Calu3 (cell line): ENCODE data around the gene TNS1. TPM values are rescaled to one million over a fixed set of nuclear protein-coding genes. Genes with fewer than 3 reads are reported as not detected.
A peak's percentile ranks its signal among the peaks of the same experiment; 100 is the strongest.

Experiments
- BruUV-seq: library from RNA; stranded (reverse); fragments of 400-500 nt; replicated peaks from 2 replicates; lab custom pipeline; 2021; lab: Mats Ljungman, UMichigan
- CTCF ChIA-PET: fragments of 300-600 bp; sonication (Branson Sonifier 250); formaldehyde crosslinking; loops from one replicate; lab custom pipeline; 2022; ENCODE audit warnings: antibody characterized with exemption; lab: Charles Lee
- DNase-seq: peaks from one replicate; pipeline ENCODE4 v3.0.0; 2022
- H3K27ac Mint-ChIP-seq: one replicate; pipeline ENCODE4 v1.8.0; 2022; ENCODE audit warnings: mixed read lengths; ENCODE audit not compliant: unreplicated experiment
- H3K27me3 Mint-ChIP-seq: one replicate; pipeline ENCODE4 v1.8.0; 2022; ENCODE audit warnings: mixed read lengths; ENCODE audit not compliant: unreplicated experiment
- H3K36me3 Mint-ChIP-seq: one replicate; pipeline ENCODE4 v1.8.0; 2022; ENCODE audit warnings: mild to moderate bottlenecking, moderate library complexity, mixed read lengths; ENCODE audit not compliant: insufficient read depth, unreplicated experiment
- H3K4me1 Mint-ChIP-seq: one replicate; pipeline ENCODE4 v1.8.0; 2022; ENCODE audit warnings: mild to moderate bottlenecking, low read depth, mixed read lengths; ENCODE audit not compliant: unreplicated experiment
- H3K4me3 Mint-ChIP-seq: one replicate; pipeline ENCODE4 v1.8.0; 2022; ENCODE audit warnings: mild to moderate bottlenecking, low read depth, moderate library complexity, mixed read lengths; ENCODE audit not compliant: unreplicated experiment
- H3K9me3 Mint-ChIP-seq: one replicate; pipeline ENCODE4 v1.8.0; 2022; ENCODE audit warnings: low read depth, mixed read lengths; ENCODE audit not compliant: unreplicated experiment
- CTCF ChIP-seq: fragments of 200-600 bp; IDR thresholded peaks from one replicate; pipeline ENCODE4 v1.8.0; 2022; ENCODE audit warnings: antibody characterized with exemption; ENCODE audit not compliant: unreplicated experiment
- intact Hi-C: fragments of 100-400 bp; cut with micrococcal nuclease; formaldehyde crosslinking; loops from one replicate; pipeline ENCODE4 v1.10.0; 2022; ENCODE audit not compliant: unreplicated experiment
- total RNA-seq: library from RNA; stranded (reverse); gene quantifications from 2 replicates; pipeline ENCODE4 v1.2.3, GENCODE V29; 2022

The TNS1 gene
- total RNA-seq, 1 experiment from 2014 or later, result 2.2 TPM

GRCh38 chr2:217903142-217903858, 99.5 kb downstream of the TNS1 start:
- CTCF ChIA-PET, result no interaction called here
- no peak for DNase-seq
- no peaks in the 10 kb centered on the region for H3K4me1 Mint-ChIP-seq
- no peaks in the 10 kb centered on the region for H3K9me3 Mint-ChIP-seq
- peaks cover 75% of the 10 kb centered on the region for H3K27me3 Mint-ChIP-seq
- BruUV-seq, result no TSS peak
- no peak for TF ChIP-seq CTCF
- intact Hi-C loops, result no loop called here
- H3K27ac Mint-ChIP-seq, result no peak overlapping the region
- no peak overlapping the region for H3K4me3 Mint-ChIP-seq
- H3K36me3 Mint-ChIP-seq, result no peaks in the 10 kb centered on the region

- Mint-ChIP-seq H3K27ac (no peak overlapping the region), H3K4me1 (no peaks in the 10 kb centered on the region), H3K4me3 (no peak overlapping the region), H3K9me3 (no peaks in the 10 kb centered on the region), H3K36me3 (no peaks in the 10 kb centered on the region), H3K27me3 (peaks cover 72% of the 10 kb centered on the region)
- no peak for TF ChIP-seq CTCF
- CTCF ChIA-PET, result no interaction called here
- intact Hi-C loops, result no loop called here
- no TSS peak for BruUV-seq
- peak; percentile 11 for DNase-seq
Observed at GRCh38 chr2:217902379-217903141, 100.2 kb downstream of the TNS1 start.

GRCh38 chr2:217901835-217902378, 100.9 kb downstream of the TNS1 start:
- Mint-ChIP-seq H3K4me1 (no peaks in the 10 kb centered on the region), H3K27ac (no peak overlapping the region), H3K9me3 (no peaks in the 10 kb centered on the region), H3K36me3 (no peaks in the 10 kb centered on the region), H3K4me3 (no peak overlapping the region), H3K27me3 (peaks cover 72% of the 10 kb centered on the region)
- CTCF ChIA-PET, result no interaction called here
- intact Hi-C loops, result no loop called here
- BruUV-seq, result no TSS peak
- DNase-seq, result no peak
- TF ChIP-seq CTCF, result no peak

GRCh38 chr2:217901400-217901799, 101.4 kb downstream of the TNS1 start:
- intact Hi-C loops, result no loop called here
- CTCF ChIA-PET, result no interaction called here
- no peak for TF ChIP-seq CTCF
- DNase-seq, result no peak
- H3K4me3 Mint-ChIP-seq, result no peak overlapping the region
- H3K27ac Mint-ChIP-seq, result no peak overlapping the region
- H3K9me3 Mint-ChIP-seq, result no peaks in the 10 kb centered on the region
- H3K27me3 Mint-ChIP-seq, result peaks cover 69% of the 10 kb centered on the region
- H3K36me3 Mint-ChIP-seq, result no peaks in the 10 kb centered on the region
- H3K4me1 Mint-ChIP-seq, result no peaks in the 10 kb centered on the region
- no TSS peak for BruUV-seq
